ENCODE measurements around the gene RAB8B.
A peak's percentile ranks its signal among the peaks of the same experiment; 100 is the strongest.
"Not testable (repeated sequence)": the region's sequence is repeated elsewhere in the genome, so short reads cannot be mapped to it uniquely, and the experiment has no call there.

Gene RAB8B

GRCh38 chr15:63208824-63209223 lies 19.4 kb downstream of the RAB8B start:
- not testable (repeated sequence) for DNase-seq (ENCODE audit: low spot score)

GRCh38 chr15:63210151-63211091 lies 21.0 kb downstream of the RAB8B start:
- no peak for DNase-seq (ENCODE audit: low spot score)

DNA sequence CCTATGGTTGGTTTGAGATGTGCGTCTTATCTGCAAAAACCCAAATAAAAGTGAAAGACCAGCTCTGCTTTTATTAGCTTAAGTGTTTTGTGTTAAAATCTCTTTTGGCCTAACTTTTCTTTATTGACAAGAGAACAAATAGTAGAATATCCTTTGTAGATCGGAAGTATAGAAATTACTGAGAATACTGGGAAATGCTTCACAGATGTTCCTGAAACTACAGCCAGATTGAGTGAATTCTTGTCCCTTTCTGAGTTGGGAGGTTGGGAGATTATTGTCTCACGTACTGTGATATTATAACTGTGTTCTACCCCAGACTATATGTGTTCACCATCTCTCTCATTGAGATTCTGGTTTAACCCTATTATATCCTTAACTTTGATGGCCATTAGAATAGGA lies 21.7 kb downstream of the RAB8B start:
- DNase-seq (ENCODE audit: low spot score) = no peak

GRCh38 chr15:63211549-63211948 lies 22.1 kb downstream of the RAB8B start:
- DNase-seq (ENCODE audit: low spot score) = no peak

DNA sequence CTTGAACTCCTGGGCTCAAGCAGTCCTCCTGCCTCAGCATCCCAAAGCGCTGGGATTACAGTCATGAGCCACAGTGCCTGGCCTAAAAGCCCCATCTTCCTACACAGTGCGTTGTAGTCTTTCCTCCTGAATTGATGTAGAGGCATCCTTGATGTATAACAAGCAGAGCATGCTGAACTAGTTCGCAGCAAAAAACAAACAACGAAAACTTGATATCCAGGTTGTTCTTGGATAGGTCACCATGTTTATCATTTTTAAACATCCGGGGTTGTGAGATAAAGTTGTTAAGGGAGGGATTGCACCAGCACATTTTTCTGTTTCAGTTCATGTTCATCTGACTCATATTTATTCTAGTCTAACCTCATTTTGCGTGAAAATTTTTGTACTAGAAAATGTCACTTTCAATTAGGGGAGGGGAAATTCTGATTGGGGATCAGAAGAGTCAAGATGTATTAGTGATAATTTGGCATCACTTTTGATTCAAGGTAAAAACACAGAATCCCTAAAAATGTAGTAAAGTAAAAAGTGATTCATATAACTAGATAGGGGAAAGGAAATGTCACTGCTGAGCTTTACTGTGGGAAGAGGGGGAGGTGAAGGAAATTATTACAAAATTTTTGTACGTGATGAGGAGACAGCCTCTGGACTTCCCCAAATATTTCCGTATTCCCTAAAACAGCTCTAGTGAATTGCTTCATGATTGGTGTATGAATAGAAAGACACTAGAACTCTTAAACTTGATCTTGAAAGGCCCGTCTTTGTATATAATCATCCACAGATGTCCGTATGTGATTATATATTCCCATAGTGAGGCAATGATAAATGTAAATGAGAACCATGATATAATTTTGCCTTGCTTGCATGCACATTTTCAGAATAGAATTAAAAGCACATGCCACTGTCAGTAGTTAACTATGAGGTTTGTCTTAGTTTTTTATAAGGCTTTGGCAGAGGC lies 22.9 kb downstream of the RAB8B start:
- DNase-seq (ENCODE audit: low spot score) = no peak

- peak; percentile 28 for DNase-seq (ENCODE audit: low spot score)
Measured at GRCh38 chr15:63218100-63218808, 28.8 kb downstream of the RAB8B start.

DNA sequence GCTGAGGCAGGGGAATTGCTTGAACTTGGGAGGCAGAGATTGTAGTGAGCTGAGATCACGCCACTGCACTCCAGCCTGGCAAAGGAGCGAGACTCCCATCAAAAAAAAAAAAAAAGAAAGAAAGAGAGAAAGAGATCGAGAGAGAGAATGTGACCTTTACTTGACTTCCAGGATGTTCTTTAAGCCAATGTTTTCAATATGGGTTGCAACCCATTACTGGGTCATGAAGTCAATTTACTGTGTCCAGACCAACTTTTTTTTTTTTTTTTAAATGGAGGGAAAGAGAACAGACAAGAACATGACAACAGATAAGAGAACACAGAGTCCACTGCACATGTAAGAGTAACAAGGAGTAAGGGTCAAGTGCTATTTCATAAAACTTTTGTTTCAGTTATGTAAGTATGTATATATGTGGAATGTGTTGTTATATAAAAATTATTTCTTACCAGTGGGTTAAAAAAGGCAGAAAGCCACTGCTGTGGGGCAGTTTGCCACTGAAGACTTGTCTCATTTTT lies 29.8 kb downstream of the RAB8B start:
- DNase-seq (ENCODE audit: low spot score) = no peak

- no peak for DNase-seq (ENCODE audit: low spot score)
Measured at GRCh38 chr15:63221346-63221745, 31.9 kb downstream of the RAB8B start.

DNA sequence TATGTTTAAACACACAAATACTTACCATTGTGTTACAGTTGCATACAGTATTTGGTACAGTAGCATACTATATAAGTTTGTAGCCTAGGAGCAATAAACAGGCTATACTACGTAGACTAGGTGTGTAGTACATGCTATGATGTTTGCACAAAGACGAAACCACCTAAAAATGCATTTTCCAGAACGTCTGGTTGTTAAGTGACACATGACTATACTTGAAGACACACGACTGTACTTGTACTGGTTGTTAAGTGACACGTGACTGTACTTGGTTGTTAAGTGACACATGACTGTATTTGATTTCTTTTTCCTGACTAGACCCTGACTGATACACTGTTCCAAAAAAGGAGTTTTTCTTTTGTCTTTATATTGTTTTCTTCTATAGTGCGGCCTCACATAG lies 34.1 kb downstream of the RAB8B start:
- no peak for DNase-seq (ENCODE audit: low spot score)

GRCh38 chr15:63225381-63225780 lies 36.0 kb downstream of the RAB8B start:
- DNase-seq (ENCODE audit: low spot score) = no peak

DNA sequence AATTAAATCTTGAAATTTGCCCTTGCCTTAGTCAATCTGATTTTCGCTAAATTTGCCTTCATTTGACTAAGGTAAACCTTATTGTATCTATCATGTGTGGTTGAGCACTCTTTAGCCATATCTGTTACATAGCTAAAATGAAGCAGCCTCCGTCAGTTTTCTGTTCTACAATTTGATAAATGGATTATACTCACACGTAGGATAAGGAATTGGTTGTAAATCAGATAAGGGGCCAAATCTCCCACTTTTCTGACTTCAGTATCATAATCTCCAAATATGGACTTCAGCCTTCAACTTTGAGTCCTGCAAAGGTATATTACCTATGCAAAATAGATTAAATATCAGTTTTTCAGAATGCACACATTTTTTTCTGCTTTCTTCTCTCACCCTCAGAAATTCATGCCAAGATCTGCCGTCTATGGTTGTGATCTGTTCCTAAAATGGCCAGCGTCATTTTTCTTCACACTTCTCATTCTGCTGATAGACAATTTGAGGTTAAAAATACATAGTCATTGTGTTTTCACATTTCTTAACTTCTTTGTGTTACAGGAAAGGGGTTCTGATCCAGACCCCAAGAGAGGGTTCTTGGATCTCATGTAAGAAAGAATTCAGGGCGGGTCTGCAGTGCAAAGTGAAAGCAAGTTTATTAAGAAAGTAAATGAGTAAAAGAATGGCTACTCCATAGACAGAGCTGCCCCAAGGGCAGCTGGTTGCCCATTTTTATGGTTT lies 36.9 kb downstream of the RAB8B start:
- DNase-seq (ENCODE audit: low spot score) = no peak

- no peak for DNase-seq (ENCODE audit: low spot score)
Measured at GRCh38 chr15:63226966-63227401, 37.6 kb downstream of the RAB8B start.

DNA sequence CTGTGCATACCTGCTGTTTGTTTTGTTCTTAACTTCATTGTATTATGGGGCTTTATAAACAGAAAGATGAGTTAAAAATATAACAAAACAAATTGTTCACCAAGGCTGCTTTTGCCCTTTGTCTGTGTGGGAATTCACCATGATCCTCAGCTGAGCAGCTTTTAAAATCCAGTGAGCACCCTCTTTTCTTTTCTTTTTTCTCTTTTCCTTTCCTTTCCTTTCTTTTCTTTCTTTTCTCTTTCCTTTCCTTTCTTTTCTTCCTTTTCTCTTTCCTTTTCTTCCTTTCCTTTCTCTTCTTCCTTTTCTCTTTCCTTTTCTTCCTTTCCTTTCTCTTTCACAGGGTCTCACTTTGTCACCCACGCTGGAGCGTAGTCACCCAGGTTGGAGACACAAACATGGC lies 38.3 kb downstream of the RAB8B start:
- no peak for DNase-seq (ENCODE audit: low spot score)

GRCh38 chr15:63231206-63231605 lies 41.8 kb downstream of the RAB8B start:
- DNase-seq (ENCODE audit: low spot score) = no peak

GRCh38 chr15:63231706-63232105 lies 42.3 kb downstream of the RAB8B start:
- no peak for DNase-seq (ENCODE audit: low spot score)

DNA sequence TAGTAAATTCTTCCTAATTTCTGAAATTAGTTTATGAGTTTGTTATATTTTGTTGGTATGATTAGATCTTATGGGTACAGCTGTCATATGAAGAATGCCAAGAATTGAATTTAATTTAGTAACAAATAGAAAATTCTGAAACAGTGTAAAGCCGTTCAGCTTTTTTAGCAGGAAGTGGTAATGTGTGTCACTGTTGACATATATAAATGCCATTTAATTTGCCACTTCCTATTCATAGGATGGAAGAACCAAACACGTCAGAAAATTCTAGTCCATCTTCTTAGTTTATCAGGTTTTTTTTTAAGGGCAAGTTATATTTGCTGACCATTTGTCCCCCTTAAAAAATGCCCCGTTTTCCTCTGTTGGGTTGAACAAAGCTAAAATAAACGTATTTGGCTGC lies 43.0 kb downstream of the RAB8B start:
- DNase-seq (ENCODE audit: low spot score) = no peak

- DNase-seq (ENCODE audit: low spot score) = no peak
Measured at GRCh38 chr15:63232943-63233342, 43.5 kb downstream of the RAB8B start.

- DNase-seq (ENCODE audit: low spot score) = no peak
Measured at GRCh38 chr15:63233667-63234423, 44.4 kb downstream of the RAB8B start.

DNA sequence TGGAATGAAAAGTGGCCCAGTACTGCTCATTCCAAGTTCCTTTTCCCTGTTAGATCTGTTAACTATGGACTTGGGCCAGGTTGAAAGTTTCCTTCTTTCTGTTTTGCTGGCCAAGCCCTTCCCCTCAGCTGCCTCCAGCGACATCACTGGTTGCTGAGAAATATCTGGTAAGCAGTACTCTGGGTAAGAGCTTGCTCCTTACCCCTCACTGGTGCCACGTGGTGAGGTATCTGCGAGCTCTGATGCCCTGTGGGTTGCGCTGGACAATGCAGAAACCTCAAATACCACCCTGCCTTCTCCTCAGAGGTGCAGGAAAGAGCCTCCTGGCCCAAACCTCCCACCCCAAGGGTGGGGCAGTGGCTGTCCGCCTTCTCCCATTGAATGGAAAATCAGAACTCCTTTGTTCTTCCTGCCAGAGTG lies 45.1 kb downstream of the RAB8B start:
- DNase-seq (ENCODE audit: low spot score) = peak; percentile 39

GRCh38 chr15:63236272-63236671 lies 46.9 kb downstream of the RAB8B start:
- no peak for DNase-seq (ENCODE audit: low spot score)
